ENCODE data around the gene VGLL4.

DNA sequence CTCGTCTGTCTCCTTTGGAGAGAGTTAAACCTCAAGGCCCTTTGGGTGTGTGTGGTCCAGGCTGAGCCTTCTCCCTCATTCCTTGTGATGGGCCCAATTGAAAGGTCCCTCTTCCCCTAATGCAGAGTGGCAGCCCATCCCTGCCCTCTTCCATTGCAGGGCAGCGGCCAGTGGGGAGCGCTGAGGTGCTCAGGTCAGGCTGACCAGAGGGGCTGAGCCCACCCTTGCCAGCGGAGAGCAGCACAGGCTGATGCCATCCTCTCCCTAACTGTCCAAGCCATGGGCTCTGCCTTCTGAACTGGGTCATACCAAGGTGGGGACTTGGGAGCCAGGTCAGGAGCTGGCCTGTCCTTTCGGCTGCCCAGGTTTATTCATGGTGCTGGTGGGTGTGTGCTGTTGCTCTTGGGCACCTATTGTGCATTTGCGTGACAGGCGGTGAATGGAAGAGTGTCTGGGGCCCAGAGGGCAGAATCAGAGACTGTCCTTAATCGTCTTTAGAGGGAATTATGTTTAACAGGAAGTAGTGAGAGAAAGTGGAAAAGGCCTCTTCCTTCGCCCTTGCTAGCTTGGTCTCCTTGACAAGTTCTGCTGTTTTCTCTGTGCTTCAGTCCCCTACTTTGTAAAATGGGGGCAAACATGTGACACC, 96.9 kb downstream of the VGLL4 start:
- TF ChIP-seq POLR2A (IDR thresholded peaks at IDR 0.05; ENCODE audit: borderline replicate concordance, extremely low read depth, insufficient read depth, insufficient read length): no peak
- TF ChIP-seq, protein P1, sequence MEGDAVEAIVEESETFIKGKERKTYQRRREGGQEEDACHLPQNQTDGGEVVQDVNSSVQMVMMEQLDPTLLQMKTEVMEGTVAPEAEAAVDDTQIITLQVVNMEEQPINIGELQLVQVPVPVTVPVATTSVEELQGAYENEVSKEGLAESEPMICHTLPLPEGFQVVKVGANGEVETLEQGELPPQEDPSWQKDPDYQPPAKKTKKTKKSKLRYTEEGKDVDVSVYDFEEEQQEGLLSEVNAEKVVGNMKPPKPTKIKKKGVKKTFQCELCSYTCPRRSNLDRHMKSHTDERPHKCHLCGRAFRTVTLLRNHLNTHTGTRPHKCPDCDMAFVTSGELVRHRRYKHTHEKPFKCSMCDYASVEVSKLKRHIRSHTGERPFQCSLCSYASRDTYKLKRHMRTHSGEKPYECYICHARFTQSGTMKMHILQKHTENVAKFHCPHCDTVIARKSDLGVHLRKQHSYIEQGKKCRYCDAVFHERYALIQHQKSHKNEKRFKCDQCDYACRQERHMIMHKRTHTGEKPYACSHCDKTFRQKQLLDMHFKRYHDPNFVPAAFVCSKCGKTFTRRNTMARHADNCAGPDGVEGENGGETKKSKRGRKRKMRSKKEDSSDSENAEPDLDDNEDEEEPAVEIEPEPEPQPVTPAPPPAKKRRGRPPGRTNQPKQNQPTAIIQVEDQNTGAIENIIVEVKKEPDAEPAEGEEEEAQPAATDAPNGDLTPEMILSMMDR (IDR thresholded peaks at IDR 0.05 in 2 of 3, conservative IDR thresholded peaks at IDR 0.05 in 1 of 3; ENCODE audit: borderline replicate concordance in 1 of 3, insufficient read depth in 1 of 3, low read depth in 2 of 3, low read length in 2 of 3): no peak
- TF ChIP-seq, protein P2, sequence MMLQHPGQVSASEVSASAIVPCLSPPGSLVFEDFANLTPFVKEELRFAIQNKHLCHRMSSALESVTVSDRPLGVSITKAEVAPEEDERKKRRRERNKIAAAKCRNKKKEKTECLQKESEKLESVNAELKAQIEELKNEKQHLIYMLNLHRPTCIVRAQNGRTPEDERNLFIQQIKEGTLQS (IDR thresholded peaks at IDR 0.05): no peak
- TF ChIP-seq, protein P3, sequence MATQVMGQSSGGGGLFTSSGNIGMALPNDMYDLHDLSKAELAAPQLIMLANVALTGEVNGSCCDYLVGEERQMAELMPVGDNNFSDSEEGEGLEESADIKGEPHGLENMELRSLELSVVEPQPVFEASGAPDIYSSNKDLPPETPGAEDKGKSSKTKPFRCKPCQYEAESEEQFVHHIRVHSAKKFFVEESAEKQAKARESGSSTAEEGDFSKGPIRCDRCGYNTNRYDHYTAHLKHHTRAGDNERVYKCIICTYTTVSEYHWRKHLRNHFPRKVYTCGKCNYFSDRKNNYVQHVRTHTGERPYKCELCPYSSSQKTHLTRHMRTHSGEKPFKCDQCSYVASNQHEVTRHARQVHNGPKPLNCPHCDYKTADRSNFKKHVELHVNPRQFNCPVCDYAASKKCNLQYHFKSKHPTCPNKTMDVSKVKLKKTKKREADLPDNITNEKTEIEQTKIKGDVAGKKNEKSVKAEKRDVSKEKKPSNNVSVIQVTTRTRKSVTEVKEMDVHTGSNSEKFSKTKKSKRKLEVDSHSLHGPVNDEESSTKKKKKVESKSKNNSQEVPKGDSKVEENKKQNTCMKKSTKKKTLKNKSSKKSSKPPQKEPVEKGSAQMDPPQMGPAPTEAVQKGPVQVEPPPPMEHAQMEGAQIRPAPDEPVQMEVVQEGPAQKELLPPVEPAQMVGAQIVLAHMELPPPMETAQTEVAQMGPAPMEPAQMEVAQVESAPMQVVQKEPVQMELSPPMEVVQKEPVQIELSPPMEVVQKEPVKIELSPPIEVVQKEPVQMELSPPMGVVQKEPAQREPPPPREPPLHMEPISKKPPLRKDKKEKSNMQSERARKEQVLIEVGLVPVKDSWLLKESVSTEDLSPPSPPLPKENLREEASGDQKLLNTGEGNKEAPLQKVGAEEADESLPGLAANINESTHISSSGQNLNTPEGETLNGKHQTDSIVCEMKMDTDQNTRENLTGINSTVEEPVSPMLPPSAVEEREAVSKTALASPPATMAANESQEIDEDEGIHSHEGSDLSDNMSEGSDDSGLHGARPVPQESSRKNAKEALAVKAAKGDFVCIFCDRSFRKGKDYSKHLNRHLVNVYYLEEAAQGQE (IDR thresholded peaks at IDR 0.05; ENCODE audit: low read depth): no peak
- TF ChIP-seq, protein P4, sequence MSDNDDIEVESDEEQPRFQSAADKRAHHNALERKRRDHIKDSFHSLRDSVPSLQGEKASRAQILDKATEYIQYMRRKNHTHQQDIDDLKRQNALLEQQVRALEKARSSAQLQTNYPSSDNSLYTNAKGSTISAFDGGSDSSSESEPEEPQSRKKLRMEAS (IDR thresholded peaks at IDR 0.05): no peak
- no peak for TF ChIP-seq EZH2 (IDR thresholded peaks at IDR 0.05)
- no peak for TF ChIP-seq SIN3A (IDR thresholded peaks at IDR 0.05; ENCODE audit: low read depth)
- no peak for TF ChIP-seq POLR2AphosphoS5 (IDR thresholded peaks at IDR 0.05; ENCODE audit: low read depth, low read length)
- no peak for TF ChIP-seq CBX3 (IDR thresholded peaks at IDR 0.05; ENCODE audit: low read depth)
- TF ChIP-seq RAD21 (IDR thresholded peaks at IDR 0.05; ENCODE audit: low read depth): no peak
- no peak for TF ChIP-seq EZH2phosphoT487 (IDR thresholded peaks at IDR 0.05; ENCODE audit: borderline replicate concordance)
- no peak for TF ChIP-seq TCF7L2 (IDR thresholded peaks at IDR 0.05; ENCODE audit: borderline replicate concordance, extremely low read depth, insufficient read depth, insufficient read length)
- TF ChIP-seq, protein P5, sequence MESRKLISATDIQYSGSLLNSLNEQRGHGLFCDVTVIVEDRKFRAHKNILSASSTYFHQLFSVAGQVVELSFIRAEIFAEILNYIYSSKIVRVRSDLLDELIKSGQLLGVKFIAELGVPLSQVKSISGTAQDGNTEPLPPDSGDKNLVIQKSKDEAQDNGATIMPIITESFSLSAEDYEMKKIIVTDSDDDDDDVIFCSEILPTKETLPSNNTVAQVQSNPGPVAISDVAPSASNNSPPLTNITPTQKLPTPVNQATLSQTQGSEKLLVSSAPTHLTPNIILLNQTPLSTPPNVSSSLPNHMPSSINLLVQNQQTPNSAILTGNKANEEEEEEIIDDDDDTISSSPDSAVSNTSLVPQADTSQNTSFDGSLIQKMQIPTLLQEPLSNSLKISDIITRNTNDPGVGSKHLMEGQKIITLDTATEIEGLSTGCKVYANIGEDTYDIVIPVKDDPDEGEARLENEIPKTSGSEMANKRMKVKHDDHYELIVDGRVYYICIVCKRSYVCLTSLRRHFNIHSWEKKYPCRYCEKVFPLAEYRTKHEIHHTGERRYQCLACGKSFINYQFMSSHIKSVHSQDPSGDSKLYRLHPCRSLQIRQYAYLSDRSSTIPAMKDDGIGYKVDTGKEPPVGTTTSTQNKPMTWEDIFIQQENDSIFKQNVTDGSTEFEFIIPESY (IDR thresholded peaks at IDR 0.05; ENCODE audit: extremely low read depth, insufficient replicate concordance, low read length): no peak
